Testis (tissue), 3 donors: Measurements from ENCODE around the gene FBLN5. TPM values are rescaled to one million over a fixed set of nuclear protein-coding genes. Genes with fewer than 3 reads are reported as not detected.

ENCODE experiments used
- DNase-seq: peaks from one replicate; pipeline ENCODE4 v3.0.0-alpha.2; 2019
- H3K27ac ChIP-seq, 2 donors: fragments of 200-600 bp; sonication (generic); one replicate each; pipeline ENCODE4 v1.5.1; 2019
- H3K27me3 ChIP-seq: fragments of 200-600 bp; sonication (generic); one replicate; pipeline ENCODE4 v1.5.1; 2019
- H3K36me3 ChIP-seq: fragments of 200-600 bp; sonication (generic); one replicate; pipeline ENCODE4 v1.5.1; 2017; ENCODE audit warnings: low read depth; ENCODE audit errors: missing control alignments
- H3K4me1 ChIP-seq: fragments of 200-600 bp; sonication (generic); one replicate; pipeline ENCODE4 v1.5.1; 2019
- H3K4me3 ChIP-seq, 2 donors: fragments of 200-600 bp; sonication (generic); one replicate each; pipeline ENCODE4 v1.5.1; 2017 to 2019
- H3K9me3 ChIP-seq: fragments of 200-600 bp; sonication (generic); one replicate; pipeline ENCODE4 v1.5.1; 2017
- CTCF ChIP-seq, 3 experiments: fragments of 450-650 bp in 2 of 3; fragments of 200-600 bp in 1 of 3; sonication (generic) in 1 of 3; IDR thresholded peaks; one replicate each; pipeline ENCODE4 v1.5.1; 2016 to 2019; ENCODE audit warnings: antibody characterized with exemption in 3 of 3, mild to moderate bottlenecking in 2 of 3, moderate library complexity in 1 of 3
- POLR2A ChIP-seq: fragments of 450-650 bp; IDR thresholded peaks from one replicate; pipeline ENCODE4 v1.6.1; 2017; ENCODE audit warnings: antibody characterized with exemption, mild to moderate bottlenecking, moderate library complexity
- WGBS, 2 donors: methylation state at CpG; one replicate each; pipeline ENCODE4 v1.1.5; 2018; 5-methylcytosine and 5-hydroxymethylcytosine counted together
- intact Hi-C: fragments of 100-400 bp; cut with DNase I; formaldehyde crosslinking; loops from one replicate; pipeline ENCODE4 v1.15.1; 2023; ENCODE audit warnings: low total_unique reads
- polyA plus RNA-seq: library from polyadenylated mRNA; stranded (reverse); fragments of 350-450 nt; fragmentation: Illumina TruSeq; extraction: RNeasy Lipid Tissue Mini Kit (QIAGEN cat#74804); gene quantifications from one replicate; pipeline ENCODE4 v1.2.3, GENCODE V29; 2014; ENCODE audit warnings: low read depth, low replicate concordance; ENCODE audit not compliant: insufficient read depth
- total RNA-seq, 2 donors: library from RNA; depleted of rRNA; stranded (reverse); fragments of >200 nt; gene quantifications; one replicate each; pipeline ENCODE4 v1.2.3, GENCODE V29; 2016

FBLN5 gene
- total and polyA plus RNA-seq, 3 donors from 2014 or later = 88.1 to 118 (median 110) TPM

- intact Hi-C loops = no loop called here
- no peaks in the 10 kb centered on the region for H3K36me3 ChIP-seq
- no peak overlapping the region for H3K27ac ChIP-seq
- H3K9me3 ChIP-seq = no peaks in the 10 kb centered on the region
- no peak for DNase-seq
- no peak overlapping the region for H3K4me3 ChIP-seq
- 60 to 68% methylated on average over 14 of the region's 14 CpGs for WGBS, 2 donors
- no peaks in the 10 kb centered on the region for H3K27me3 ChIP-seq
- TF ChIP-seq CTCF (IDR thresholded peaks at IDR 0.05) = no peak
- TF ChIP-seq POLR2A = no peak
- H3K4me1 ChIP-seq = peaks cover 14% of the 10 kb centered on the region
Observed at GRCh38 chr14:91961297-91962220, 14.1 kb upstream of the FBLN5 start.

- Histone ChIP-seq H3K4me3 (no peak overlapping the region), H3K27me3 (no peaks in the 10 kb centered on the region), H3K4me1 (peaks cover 6% of the 10 kb centered on the region), H3K36me3 (no peaks in the 10 kb centered on the region), H3K27ac (no peak overlapping the region), H3K9me3 (no peaks in the 10 kb centered on the region)
- 92 to 93% methylated on average over 8 to 9 of the region's 9 CpGs for WGBS, 2 donors
- TF ChIP-seq CTCF (IDR thresholded peaks at IDR 0.05) = no peak
- TF ChIP-seq POLR2A = no peak
- no peak for DNase-seq
- intact Hi-C loops = no loop called here
Observed at GRCh38 chr14:91957876-91958313, 10.4 kb upstream of the FBLN5 start.

- H3K27me3 ChIP-seq = no peaks in the 10 kb centered on the region
- DNase-seq = no peak
- 75 to 85% methylated on average over 5 of the region's 5 CpGs for WGBS, 2 donors
- TF ChIP-seq POLR2A = no peak
- no peak for TF ChIP-seq CTCF (IDR thresholded peaks at IDR 0.05)
- intact Hi-C loops = no loop called here
- no peaks in the 10 kb centered on the region for H3K9me3 ChIP-seq
- no peak overlapping the region for H3K4me3 ChIP-seq
- no peaks in the 10 kb centered on the region for H3K4me1 ChIP-seq
- H3K27ac ChIP-seq = no peak overlapping the region
- no peaks in the 10 kb centered on the region for H3K36me3 ChIP-seq
Observed at GRCh38 chr14:91956616-91957015, 9.1 kb upstream of the FBLN5 start.

- no peak for DNase-seq
- Histone ChIP-seq H3K9me3 (no peaks in the 10 kb centered on the region), H3K27me3 (no peaks in the 10 kb centered on the region), H3K27ac (no peak overlapping the region), H3K36me3 (no peaks in the 10 kb centered on the region), H3K4me1 (no peaks in the 10 kb centered on the region), H3K4me3 (no peak overlapping the region)
- intact Hi-C loops = no loop called here
- WGBS, 2 donors = 56 to 60% methylated on average over 1 of the region's 1 CpG
- TF ChIP-seq POLR2A (no peak), CTCF (IDR thresholded peaks at IDR 0.05) (no peak)
Observed at GRCh38 chr14:91955168-91955567, 7.7 kb upstream of the FBLN5 start.
